Renal cortical epithelial cell (primary cell): ENCODE results near the gene SLC4A11. TPM values are rescaled to one million over a fixed set of nuclear protein-coding genes. Genes with fewer than 3 reads are reported as not detected.
A peak's percentile ranks its signal among the peaks of the same experiment; 100 is the strongest.

ENCODE experiments used
- DNase-seq: peaks from one replicate; pipeline ENCODE4 v3.0.0-alpha.2; 2011; ENCODE audit warnings: low read depth
- total RNA-seq: library from RNA; depleted of rRNA; stranded (reverse); fragments of >200 nt; gene quantifications from 2 replicates; pipeline ENCODE4 v1.2.3, GENCODE V29; 2014

Gene SLC4A11
- total RNA-seq, 1 donor from 2014 or later, result 3.8 TPM

DNA sequence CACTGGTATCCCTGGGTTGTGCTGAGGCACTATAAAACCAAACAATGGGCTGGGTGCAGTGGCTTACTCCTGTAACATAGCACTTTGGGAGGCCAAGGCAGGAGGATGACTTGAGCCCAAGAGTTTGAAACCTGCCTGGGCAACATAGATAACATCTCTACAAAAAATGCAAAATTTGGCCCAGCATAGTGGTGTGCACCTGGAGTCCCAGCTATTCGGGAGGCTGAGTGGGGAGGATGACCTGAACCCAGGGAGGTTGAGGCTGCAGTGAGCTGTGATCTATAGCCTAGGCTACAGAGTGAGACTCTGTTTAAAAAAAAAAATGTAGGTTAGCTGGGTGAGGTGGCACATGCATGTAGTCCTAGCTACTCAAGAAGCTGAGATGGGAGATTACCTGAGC, 7.7 kb upstream of the SLC4A11 start:
- no peak for DNase-seq

- DNase-seq, result no peak
Measured at GRCh38 chr20:3245711-3246110, 6.7 kb upstream of the SLC4A11 start.

GRCh38 chr20:3245156-3245555, 6.2 kb upstream of the SLC4A11 start:
- DNase-seq, result no peak

- DNase-seq, result no peak
Measured at GRCh38 chr20:3244613-3245012, 5.6 kb upstream of the SLC4A11 start.

GRCh38 chr20:3243718-3244358, 4.8 kb upstream of the SLC4A11 start:
- DNase-seq, result no peak

- no peak for DNase-seq
Measured at GRCh38 chr20:3242172-3242692, 3.2 kb upstream of the SLC4A11 start.

DNA sequence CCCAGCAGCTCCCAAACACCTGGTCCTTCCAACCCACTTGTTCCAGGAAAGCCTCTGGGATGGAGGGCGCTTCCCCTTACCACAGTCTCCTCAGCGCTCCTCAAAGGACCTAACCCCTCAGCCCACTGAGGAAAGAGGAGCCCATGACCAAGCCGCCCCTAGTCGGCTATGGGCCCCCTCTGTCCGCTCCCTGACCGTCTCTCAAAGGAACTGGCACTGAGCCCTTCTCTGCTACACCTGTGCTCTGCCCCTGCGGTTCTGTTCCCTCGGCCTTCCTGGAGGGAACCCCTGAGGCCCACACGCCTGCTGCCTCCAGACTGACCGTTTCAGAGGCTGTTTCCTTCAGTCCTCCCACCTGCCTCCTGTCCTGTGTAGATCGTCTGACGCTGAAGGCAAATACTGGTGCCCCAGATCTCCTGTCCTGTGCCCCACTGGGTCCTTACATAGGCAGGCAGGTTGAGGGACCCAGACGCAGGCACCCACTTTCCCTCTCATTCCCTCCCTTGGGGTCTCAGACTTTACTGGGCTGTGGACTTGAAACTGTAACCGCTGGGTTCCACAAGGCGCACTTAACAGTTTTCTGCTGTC, 1.9 kb upstream of the SLC4A11 start:
- no peak for DNase-seq

GRCh38 chr20:3239867-3240775, 1.1 kb upstream of the SLC4A11 start:
- no peak for DNase-seq

GRCh38 chr20:3238616-3239025, 369 bp downstream of the SLC4A11 start:
- no peak for DNase-seq

DNA sequence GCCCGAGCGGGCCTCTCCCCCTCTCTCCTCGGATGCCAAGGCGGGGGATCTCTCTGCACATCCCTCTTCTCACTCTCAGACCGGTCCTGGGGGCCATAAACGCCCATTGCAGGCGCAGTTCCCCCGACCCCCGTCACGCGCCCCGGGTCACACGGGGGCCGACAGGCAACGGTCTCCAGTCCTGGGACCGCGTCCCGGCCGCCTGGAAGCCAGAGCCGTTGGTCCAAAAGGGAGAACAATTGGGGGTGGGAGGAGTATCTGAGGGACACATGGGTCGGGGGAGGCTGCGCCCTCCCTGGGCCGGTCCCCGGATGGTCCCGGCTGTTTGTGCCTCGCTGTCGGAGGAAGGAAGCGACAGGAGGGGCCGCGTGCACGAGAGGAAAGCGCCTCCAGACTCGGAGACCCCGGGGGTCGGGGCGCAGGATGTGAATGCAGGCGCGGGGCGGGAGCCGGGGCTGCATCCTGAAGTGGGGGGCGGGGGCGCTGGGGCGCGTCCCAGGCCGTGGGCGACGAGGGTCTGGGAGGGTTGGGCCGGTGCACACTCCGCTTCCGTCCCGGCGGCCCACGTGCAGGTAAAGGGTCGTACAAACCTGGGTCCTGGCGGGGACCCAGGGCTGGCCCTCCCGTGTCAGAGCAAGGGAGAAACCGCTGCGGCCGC, 903 bp downstream of the SLC4A11 start:
- no peak for DNase-seq

DNA sequence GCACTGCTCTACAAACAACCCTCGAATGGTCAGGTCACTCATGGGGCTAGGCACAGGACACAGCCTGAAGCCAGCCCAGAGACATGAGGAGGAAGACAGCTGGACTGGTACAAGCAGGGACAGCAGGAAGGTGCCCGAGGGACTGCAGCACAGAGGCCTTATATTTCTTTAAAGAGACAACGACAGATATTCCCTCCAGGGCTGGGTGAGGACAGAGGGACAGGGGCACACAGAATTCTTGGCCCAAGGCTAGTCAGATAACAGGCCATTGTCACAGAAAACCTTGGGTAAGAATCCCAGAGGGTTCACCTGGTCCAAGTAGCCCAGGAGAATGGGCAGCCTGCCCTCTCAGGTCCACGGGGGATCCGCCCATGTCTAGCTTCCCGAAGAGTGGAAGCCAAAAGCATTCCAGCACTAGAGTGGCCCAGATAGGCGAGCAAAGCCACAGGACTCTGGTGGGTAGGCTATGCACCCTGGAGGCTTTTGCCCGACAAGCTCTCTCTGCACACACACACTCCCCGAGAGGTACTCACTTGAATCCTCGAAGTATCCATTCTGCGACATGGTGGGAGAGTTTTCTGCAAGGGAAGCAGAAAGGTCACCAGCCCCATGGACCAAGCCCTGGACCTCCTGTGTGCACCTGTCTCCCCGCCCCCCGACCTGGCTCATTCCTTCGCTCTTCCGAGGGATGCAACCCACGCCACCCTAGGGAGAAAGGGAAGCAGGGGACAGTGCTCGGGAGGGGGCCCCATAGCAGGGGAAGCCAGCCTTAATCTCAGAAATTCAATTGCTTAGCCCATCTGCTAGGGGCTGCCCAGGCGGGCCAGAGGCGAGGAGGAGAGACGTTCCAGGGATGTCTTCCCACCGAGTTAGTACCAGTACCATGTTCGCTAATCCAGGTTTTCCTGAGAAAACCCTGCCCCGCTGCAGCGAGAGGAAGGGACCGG, 1.7 kb downstream of the SLC4A11 start:
- DNase-seq, result no peak

DNA sequence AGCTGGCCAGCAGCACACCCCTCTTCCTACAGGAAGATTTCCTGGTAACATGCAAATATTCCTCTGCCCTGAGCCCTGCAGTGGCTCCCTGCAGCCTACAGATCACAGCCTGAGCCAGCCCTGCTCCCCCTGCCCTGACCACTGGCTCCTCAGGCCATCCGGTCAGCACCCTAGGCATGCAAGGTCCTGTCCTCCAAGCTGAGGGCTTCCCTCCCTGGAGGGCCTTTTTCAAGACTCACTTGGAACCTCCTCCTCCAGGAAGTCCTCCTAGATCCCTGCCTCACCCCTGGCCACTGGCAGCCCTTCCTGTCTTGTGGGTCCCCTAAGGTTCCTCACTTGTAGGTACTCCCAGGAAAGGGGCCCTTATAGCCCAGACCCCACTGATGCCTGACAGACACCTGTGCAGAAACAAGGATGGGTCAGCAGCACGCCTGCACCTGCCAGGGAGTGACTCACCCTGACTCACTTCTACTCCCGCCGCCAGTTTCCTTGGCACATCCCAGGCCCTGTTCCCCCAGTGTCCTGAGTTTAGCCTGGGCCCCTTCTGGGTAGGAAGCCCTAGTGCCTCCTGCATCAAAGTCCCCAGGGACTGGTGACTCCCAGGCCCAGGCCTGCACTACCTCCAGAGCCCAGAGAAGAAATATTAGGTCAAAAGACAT, 3.2 kb downstream of the SLC4A11 start:
- DNase-seq, result peak; percentile 39

GRCh38 chr20:3233991-3234498, 4.9 kb downstream of the SLC4A11 start:
- no peak for DNase-seq

DNA sequence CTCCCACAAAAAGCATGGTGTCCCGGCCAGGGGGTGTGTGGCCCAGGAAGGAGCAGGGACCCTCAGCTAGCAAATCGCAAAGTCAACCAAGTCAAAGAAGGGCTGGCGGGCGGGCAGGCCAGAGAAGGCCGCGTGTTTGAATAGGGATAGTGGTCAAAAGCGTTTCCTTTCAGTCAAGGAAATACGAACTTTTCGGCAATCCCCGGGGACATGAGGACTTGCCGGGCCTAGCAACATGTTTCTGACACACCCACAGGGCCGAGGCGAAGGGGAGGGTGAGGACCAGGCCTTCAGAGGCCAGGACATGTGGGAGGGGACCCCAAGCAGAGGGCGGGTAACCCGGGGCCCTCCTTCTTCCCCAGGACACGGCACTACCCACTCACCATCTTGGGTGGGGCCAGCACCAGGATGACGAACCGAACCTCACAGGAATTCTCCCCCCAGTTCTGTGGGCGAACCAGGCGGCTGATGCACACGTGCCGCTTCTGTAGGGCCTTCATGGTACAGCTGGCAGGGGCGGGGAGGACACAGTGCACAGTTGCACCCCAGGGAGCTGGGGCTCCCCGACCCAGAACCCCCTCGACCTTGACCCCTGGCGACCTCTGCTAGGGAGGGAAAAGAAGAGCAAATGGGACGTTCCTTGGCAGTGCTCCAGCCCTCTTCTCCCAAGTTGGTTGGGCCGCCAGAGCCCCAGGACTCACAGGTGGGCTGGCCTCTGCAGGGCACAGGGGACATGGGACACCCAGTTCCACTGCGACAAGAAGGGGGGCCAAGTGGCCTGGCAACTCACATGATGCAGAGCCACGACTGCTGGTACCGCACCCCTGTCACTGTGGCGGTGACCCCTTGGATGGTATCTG, 5.6 kb downstream of the SLC4A11 start:
- DNase-seq, result no peak

DNA sequence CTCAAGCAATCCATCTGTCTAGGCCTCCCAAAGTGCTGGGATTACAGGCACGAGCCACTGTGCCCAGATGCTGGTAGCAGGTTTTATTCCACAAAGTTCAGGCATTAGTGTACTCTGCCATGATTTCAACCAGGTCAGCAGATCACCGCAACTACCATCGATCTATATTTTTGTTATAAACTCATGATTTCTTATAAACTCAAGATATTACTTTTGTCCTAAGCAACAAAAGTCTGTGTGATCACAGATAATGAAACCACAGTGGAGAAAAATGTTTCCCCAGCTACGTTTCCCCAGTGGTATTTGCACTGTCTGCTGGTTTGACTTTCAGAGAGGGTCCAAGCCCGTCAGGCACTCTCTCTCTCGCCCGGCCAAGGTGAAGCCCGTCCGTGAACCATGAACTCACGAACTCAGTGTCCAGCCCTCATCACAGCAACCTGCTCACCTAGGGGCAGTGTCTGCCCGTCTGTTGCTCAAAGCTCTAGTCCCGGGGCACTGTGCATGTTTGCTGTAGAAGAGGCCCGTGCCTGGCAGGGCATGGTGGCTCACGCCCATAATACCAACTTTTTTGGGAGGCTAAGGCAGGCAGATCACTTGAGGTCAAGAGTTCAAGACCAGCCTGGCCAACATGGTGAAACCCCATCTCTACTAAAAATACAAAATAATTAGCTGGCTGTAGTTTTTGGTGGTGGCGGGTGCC, 7.0 kb downstream of the SLC4A11 start:
- DNase-seq, result no peak

DNA sequence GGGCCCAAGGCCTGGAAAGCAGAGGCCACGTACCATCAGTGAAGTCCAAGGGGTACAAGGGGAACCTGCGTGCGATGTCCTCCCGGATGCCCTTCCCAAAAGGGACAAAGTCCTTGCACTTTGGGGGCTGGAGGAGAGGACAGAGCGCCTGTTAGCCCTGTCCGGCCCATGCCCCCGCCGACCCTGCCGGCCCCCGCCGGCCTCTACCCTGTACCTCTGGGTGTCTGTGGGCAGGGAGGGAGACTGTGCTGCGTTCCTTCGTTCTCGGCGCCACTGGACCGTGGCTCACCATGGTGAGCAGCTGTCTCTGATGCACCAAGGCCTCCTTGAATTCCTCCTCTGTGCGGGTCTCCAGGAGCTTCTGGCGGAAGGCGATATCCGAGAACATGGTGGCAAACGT, 7.9 kb downstream of the SLC4A11 start:
- DNase-seq, result no peak

DNA sequence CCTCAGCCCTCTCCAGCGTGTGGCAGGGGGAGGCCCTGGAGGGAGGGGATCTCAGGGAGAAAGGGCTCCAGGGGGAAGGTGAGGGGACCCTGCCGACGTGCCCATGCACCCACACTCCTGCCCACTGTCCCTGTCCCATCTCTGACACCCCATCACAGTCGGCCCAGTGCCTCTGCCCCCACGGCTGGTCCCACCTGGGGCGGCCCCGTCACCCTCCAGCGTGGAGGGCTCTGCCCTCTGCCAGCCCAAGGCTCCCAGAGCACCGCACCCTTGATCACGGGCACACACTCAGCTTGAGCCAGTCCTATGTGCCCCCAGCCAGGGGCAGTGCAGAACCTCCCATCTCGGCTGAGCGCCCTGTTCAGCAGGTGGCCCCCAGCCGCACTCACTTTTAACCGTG, 9.2 kb downstream of the SLC4A11 start:
- no peak for DNase-seq

DNA sequence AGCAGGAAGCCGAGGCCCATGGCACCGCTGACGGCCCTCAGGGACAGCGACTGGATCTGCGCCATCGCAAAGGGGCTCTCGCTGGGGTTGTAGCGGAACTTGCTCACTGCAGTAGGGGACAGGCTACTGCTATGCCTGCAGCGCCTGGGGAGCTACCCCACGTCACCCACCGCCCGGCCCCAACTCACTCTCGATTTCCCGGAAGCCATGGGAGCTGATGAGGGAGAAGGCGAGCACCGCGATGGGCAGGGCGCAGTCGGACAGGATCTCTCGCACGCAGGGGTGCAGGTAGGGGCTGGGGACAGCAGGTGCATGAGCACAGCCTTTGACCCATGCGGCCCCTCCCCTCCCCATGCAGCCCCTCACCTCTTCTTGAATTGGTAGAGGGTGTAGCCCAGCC, 9.8 kb downstream of the SLC4A11 start:
- no peak for DNase-seq

DNA sequence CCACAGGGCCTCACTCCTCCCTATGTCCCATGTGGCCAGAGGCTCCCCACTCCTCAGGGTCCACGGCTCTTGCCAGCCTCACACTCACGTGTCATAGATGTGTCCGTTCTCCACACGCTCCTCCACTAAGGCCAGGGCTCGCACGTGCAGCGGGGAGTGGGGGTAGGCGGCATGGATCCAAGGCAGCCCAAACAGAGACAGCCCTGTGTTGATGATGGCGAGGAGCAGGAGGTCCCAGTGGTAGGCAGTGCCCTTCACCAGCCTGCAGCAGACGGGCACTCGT, 10.3 kb downstream of the SLC4A11 start:
- no peak for DNase-seq
